HEK293T (cell line): Measurements from ENCODE around the gene GNB2.

Experiments used
- CTBP1 ChIP-seq: fragments of 450-650 bp; IDR thresholded peaks from 2 replicates; pipeline ENCODE4 v1.6.1; 2016; ENCODE audit warnings: borderline replicate concordance
- FOXA1 ChIP-seq: fragments of 450-650 bp; IDR thresholded peaks from 2 replicates; pipeline ENCODE4 v1.6.1; 2016; ENCODE audit warnings: mild to moderate bottlenecking
- FOXK2 ChIP-seq: fragments of 450-650 bp; IDR thresholded peaks from 2 replicates; pipeline ENCODE4 v1.6.1; 2016; ENCODE audit warnings: mild to moderate bottlenecking
- FOXM1 ChIP-seq: fragments of 450-650 bp; IDR thresholded peaks from 2 replicates; pipeline ENCODE4 v1.6.1; 2017; ENCODE audit warnings: mild to moderate bottlenecking, borderline replicate concordance
- HDGF ChIP-seq: fragments of 450-650 bp; IDR thresholded peaks from 2 replicates; pipeline ENCODE4 v1.6.1; 2017; ENCODE audit warnings: antibody characterized with exemption, borderline replicate concordance
- NFRKB ChIP-seq: fragments of 450-650 bp; IDR thresholded peaks from 2 replicates; pipeline ENCODE4 v1.6.1; 2016; ENCODE audit warnings: mild to moderate bottlenecking, moderate library complexity
- PKNOX1 ChIP-seq: fragments of 450-650 bp; IDR thresholded peaks from 2 replicates; pipeline ENCODE4 v1.6.1; 2016
- SP1 ChIP-seq: fragments of 450-650 bp; IDR thresholded peaks from 2 replicates; pipeline ENCODE4 v1.6.1; 2017
- TARDBP ChIP-seq: fragments of 450-650 bp; IDR thresholded peaks from 2 replicates; pipeline ENCODE4 v1.6.1; 2016

- TF ChIP-seq SP1 = no peak
- TF ChIP-seq HDGF = no peak
- TF ChIP-seq NFRKB = no peak
- no peak for TF ChIP-seq FOXK2
- TF ChIP-seq FOXA1 = no peak
- TF ChIP-seq FOXM1 = no peak
- no peak for TF ChIP-seq TARDBP
- TF ChIP-seq CTBP1 = no peak
- no peak for TF ChIP-seq PKNOX1
Observed at GRCh38 chr7:100683659-100684533, 10.4 kb downstream of the GNB2 start.
